HUES6 (cell line): ENCODE data around the gene BEND6.
A peak's percentile ranks its signal among the peaks of the same experiment; 100 is the strongest.
"Not testable (repeated sequence)": the region's sequence is repeated elsewhere in the genome, so short reads cannot be mapped to it uniquely, and the experiment has no call there.

ENCODE experiments used
- H3K27ac ChIP-seq: 2 replicates; pipeline ENCODE4 v1.7.0; 2013; ENCODE audit warnings: low read depth, mild to moderate bottlenecking, low read length, inconsistent platforms
- H3K27me3 ChIP-seq: 2 replicates; pipeline ENCODE4 v1.6.1; 2013; ENCODE audit warnings: low read length; ENCODE audit not compliant: control insufficient read depth, insufficient read depth
- H3K36me3 ChIP-seq: 2 replicates; pipeline ENCODE4 v1.6.1; 2013; ENCODE audit warnings: low read length; ENCODE audit not compliant: control insufficient read depth, insufficient read depth
- H3K4me1 ChIP-seq: 2 replicates; pipeline ENCODE4 v1.6.1; 2013; ENCODE audit warnings: low read length; ENCODE audit not compliant: control insufficient read depth, insufficient read depth
- H3K4me3 ChIP-seq: 2 replicates; pipeline ENCODE4 v1.5.1; 2013; ENCODE audit warnings: low read depth, low read length
- H3K9ac ChIP-seq: one replicate; pipeline ENCODE4 v1.6.1; 2013; ENCODE audit warnings: mild to moderate bottlenecking, low read length
- H3K9me3 ChIP-seq: 2 replicates; pipeline ENCODE4 v1.6.1; 2013; ENCODE audit warnings: low read depth, low read length; ENCODE audit not compliant: control insufficient read depth, insufficient read depth

BEND6 gene

GRCh38 chr6:57033228-57033627, 78.3 kb downstream of the BEND6 start:
- no peaks in the 10 kb centered on the region for H3K9me3 ChIP-seq
- H3K27ac ChIP-seq, result no peak overlapping the region
- no peak overlapping the region for H3K4me3 ChIP-seq
- H3K27me3 ChIP-seq, result no peaks in the 10 kb centered on the region
- H3K4me1 ChIP-seq, result peaks cover 11% of the 10 kb centered on the region; the same call in 1 of the 2 replicates
- no peaks in the 10 kb centered on the region for H3K36me3 ChIP-seq
- H3K9ac ChIP-seq, result no peak overlapping the region

- H3K4me1 ChIP-seq, result 0 out of 2 replicates have a peak, but pooled peaks cover 5% of the 10 kb centered on the region
- H3K9ac ChIP-seq, result no peak overlapping the region
- no peak overlapping the region for H3K4me3 ChIP-seq
- no peaks in the 10 kb centered on the region for H3K36me3 ChIP-seq
- no peaks in the 10 kb centered on the region for H3K9me3 ChIP-seq
- H3K27me3 ChIP-seq, result no peaks in the 10 kb centered on the region
- no peak overlapping the region for H3K27ac ChIP-seq
Observed at GRCh38 chr6:57035549-57035948, 80.6 kb downstream of the BEND6 start.

GRCh38 chr6:57038906-57039305, 84.0 kb downstream of the BEND6 start:
- no peaks in the 10 kb centered on the region for H3K9me3 ChIP-seq
- H3K4me1 ChIP-seq, result no peaks in the 10 kb centered on the region
- no peak overlapping the region for H3K9ac ChIP-seq
- no peak overlapping the region for H3K4me3 ChIP-seq
- no peaks in the 10 kb centered on the region for H3K27me3 ChIP-seq
- no peak overlapping the region for H3K27ac ChIP-seq
- no peaks in the 10 kb centered on the region for H3K36me3 ChIP-seq

GRCh38 chr6:57040011-57040410, 85.1 kb downstream of the BEND6 start:
- Histone ChIP-seq H3K9ac (no peak overlapping the region), H3K36me3 (no peaks in the 10 kb centered on the region), H3K9me3 (no peaks in the 10 kb centered on the region), H3K4me1 (no peaks in the 10 kb centered on the region), H3K27me3 (no peaks in the 10 kb centered on the region), H3K27ac (no peak overlapping the region), H3K4me3 (no peak overlapping the region)

GRCh38 chr6:57044061-57044460, 89.2 kb downstream of the BEND6 start:
- not testable (repeated sequence) for H3K4me1 ChIP-seq, H3K27me3 ChIP-seq, H3K4me3 ChIP-seq, H3K9ac ChIP-seq, H3K9me3 ChIP-seq, H3K36me3 ChIP-seq, H3K27ac ChIP-seq

GRCh38 chr6:57044568-57044967, 89.7 kb downstream of the BEND6 start:
- H3K9ac ChIP-seq, result no peak overlapping the region

GRCh38 chr6:57046332-57047256, 91.7 kb downstream of the BEND6 start, which contains the start of gene KIAA1586:
Gene KIAA1586 (plus strand): TSS chr6:57046693. CDS start chr6:57046756, 63 bp downstream.
- not testable (repeated sequence) for H3K9me3 ChIP-seq, H3K27me3 ChIP-seq, H3K4me1 ChIP-seq
- H3K36me3 ChIP-seq, result peaks cover 24% of the 10 kb centered on the region
- peak within 1 kb of the TSS; percentile 63 for H3K9ac ChIP-seq
- H3K4me3 ChIP-seq, result peak within 1 kb of the TSS; percentile 81
- H3K27ac ChIP-seq, result peak within 1 kb of the TSS; percentile 48; the same call in 1 of the 2 replicates

More at GRCh38 chr6:57044568-57044967, 89.7 kb downstream of the BEND6 start:
- peaks cover 5% of the 10 kb centered on the region; the same call in 1 of the 2 replicates for H3K4me1 ChIP-seq
- H3K27ac ChIP-seq, result no peak overlapping the region
- no peak overlapping the region for H3K4me3 ChIP-seq
- H3K27me3 ChIP-seq, result no peaks in the 10 kb centered on the region
- peaks cover 10% of the 10 kb centered on the region for H3K36me3 ChIP-seq
- no peaks in the 10 kb centered on the region for H3K9me3 ChIP-seq

GRCh38 chr6:57047257-57047585, 92.3 kb downstream of the BEND6 start:
- not testable (repeated sequence) for H3K27me3 ChIP-seq, H3K9me3 ChIP-seq, H3K9ac ChIP-seq, H3K4me1 ChIP-seq, H3K4me3 ChIP-seq, H3K27ac ChIP-seq
- H3K36me3 ChIP-seq, result peaks cover 29% of the 10 kb centered on the region

- Histone ChIP-seq H3K4me3 (peak overlapping the region; percentile 40), H3K36me3 (peaks cover 35% of the 10 kb centered on the region)
- H3K27ac ChIP-seq, H3K9me3 ChIP-seq, H3K9ac ChIP-seq, H3K4me1 ChIP-seq, H3K27me3 ChIP-seq: not testable (repeated sequence)
Observed at GRCh38 chr6:57047859-57048258, 93.0 kb downstream of the BEND6 start.

GRCh38 chr6:57048577-57048976, 93.7 kb downstream of the BEND6 start:
- Histone ChIP-seq H3K36me3 (peaks cover 42% of the 10 kb centered on the region), H3K9ac (no peak overlapping the region), H3K27me3 (no peaks in the 10 kb centered on the region), H3K4me3 (peak overlapping the region; percentile 40; the same call in 1 of the 2 replicates), H3K9me3 (no peaks in the 10 kb centered on the region), H3K27ac (no peak overlapping the region), H3K4me1 (peaks cover 5% of the 10 kb centered on the region; the same call in 1 of the 2 replicates)

GRCh38 chr6:57063847-57064246, 108.9 kb downstream of the BEND6 start:
- Histone ChIP-seq H3K4me3 (no peak overlapping the region), H3K9me3 (no peaks in the 10 kb centered on the region), H3K9ac (no peak overlapping the region), H3K27me3 (peaks cover 16% of the 10 kb centered on the region; the same call in 1 of the 2 replicates), H3K27ac (no peak overlapping the region), H3K36me3 (peaks cover 13% of the 10 kb centered on the region), H3K4me1 (no peaks in the 10 kb centered on the region)
